HEK293 (cell line): ENCODE data around the gene BMAL1.

Source experiments
- CTCF ChIA-PET: fragments of 350-600 bp; formaldehyde crosslinking; extraction: SDS; loops from one replicate; lab custom pipeline; 2021; ENCODE audit warnings: antibody characterized with exemption; lab: Yijun Ruan, JAX
- POLR2A ChIA-PET: fragments of 300-600 bp; formaldehyde crosslinking; extraction: SDS; loops from one replicate; lab custom pipeline; 2020; ENCODE audit warnings: antibody characterized with exemption, inconsistent platforms; lab: Yijun Ruan, JAX
- H3K27ac ChIP-seq: fragments of 200-500 bp; sonication (Bioruptor generic); 2 replicates; pipeline ENCODE4 v1.5.1; 2014; ENCODE audit warnings: low read depth, low read length, control low read depth, inconsistent platforms; ENCODE audit errors: extremely low read depth
- H3K36me3 ChIP-seq, 2 experiments: fragments of 200-500 bp in 1 of 2; sonication (Bioruptor generic) in 1 of 2; 1 replicate in 1 of 2; 2 replicates in 1 of 2; pipeline ENCODE4 v1.5.1; 2014 to 2017; ENCODE audit warnings: inconsistent platforms in 2 of 2, low read length in 2 of 2; ENCODE audit not compliant: control insufficient read depth in 2 of 2, insufficient read depth in 1 of 2
- H3K4me1 ChIP-seq: fragments of 200-500 bp; sonication (Bioruptor generic); 2 replicates; pipeline ENCODE4 v1.5.1; 2014; ENCODE audit warnings: mild to moderate bottlenecking, low read length, inconsistent platforms; ENCODE audit not compliant: control insufficient read depth, insufficient read depth
- H3K4me3 ChIP-seq: 2 replicates; pipeline ENCODE4 v1.5.1; 2011; ENCODE audit warnings: low read depth, mild to moderate bottlenecking, control low read depth, low read length, moderate library complexity
- H3K9me3 ChIP-seq: fragments of 200-500 bp; sonication (Bioruptor generic); 2 replicates; pipeline ENCODE4 v1.5.1; 2014; ENCODE audit warnings: low read depth, low read length, inconsistent platforms; ENCODE audit not compliant: control insufficient read depth, insufficient read depth
- BCL11A ChIP-seq: fragments of 450-650 bp; formaldehyde crosslinking; IDR thresholded peaks from 2 replicates; pipeline ENCODE4 v1.5.1; 2016; ENCODE audit warnings: low read depth, missing biosample characterization, missing genetic modification characterization
- BCL11B ChIP-seq: fragments of 450-650 bp; formaldehyde crosslinking; IDR thresholded peaks from 2 replicates; pipeline ENCODE4 v1.5.1; 2016; ENCODE audit warnings: low read depth, missing biosample characterization, missing genetic modification characterization
- MZF1 ChIP-seq: fragments of 450-650 bp; formaldehyde crosslinking; IDR thresholded peaks from 2 replicates; pipeline ENCODE4 v1.5.1; 2017; ENCODE audit warnings: missing biosample characterization, missing genetic modification characterization, borderline replicate concordance
- OVOL3 ChIP-seq: fragments of 450-650 bp; formaldehyde crosslinking; IDR thresholded peaks from 2 replicates; pipeline ENCODE4 v1.5.1; 2016; ENCODE audit warnings: missing biosample characterization, missing genetic modification characterization
- SP3 ChIP-seq: fragments of 450-650 bp; formaldehyde crosslinking; IDR thresholded peaks from 2 replicates; pipeline ENCODE4 v1.5.1; 2016; ENCODE audit warnings: missing biosample characterization, missing genetic modification characterization
- SP7 ChIP-seq: fragments of 450-650 bp; formaldehyde crosslinking; IDR thresholded peaks from 2 replicates; pipeline ENCODE4 v1.5.1; 2016; ENCODE audit warnings: missing biosample characterization, missing genetic modification characterization
- YY2 ChIP-seq: fragments of 450-650 bp; formaldehyde crosslinking; IDR thresholded peaks from 2 replicates; pipeline ENCODE4 v1.5.1; 2016; ENCODE audit warnings: missing biosample characterization, missing genetic modification characterization
- ZIC2 ChIP-seq: fragments of 450-650 bp; formaldehyde crosslinking; IDR thresholded peaks from 2 replicates; pipeline ENCODE4 v1.5.1; 2016; ENCODE audit warnings: missing biosample characterization, missing genetic modification characterization
- ZNF112 ChIP-seq: fragments of 450-650 bp; formaldehyde crosslinking; IDR thresholded peaks from 2 replicates; pipeline ENCODE4 v1.5.0; 2017; ENCODE audit warnings: missing biosample characterization, missing genetic modification characterization
- ZNF202 ChIP-seq: fragments of 450-650 bp; formaldehyde crosslinking; IDR thresholded peaks from 2 replicates; pipeline ENCODE4 v1.5.1; 2016; ENCODE audit warnings: missing biosample characterization, missing genetic modification characterization, borderline replicate concordance
- ZNF221 ChIP-seq: fragments of 450-650 bp; formaldehyde crosslinking; IDR thresholded peaks from 2 replicates; pipeline ENCODE4 v1.5.1; 2017; ENCODE audit warnings: missing biosample characterization, missing genetic modification characterization, borderline replicate concordance
- ZNF292 ChIP-seq: fragments of 450-650 bp; formaldehyde crosslinking; IDR thresholded peaks from 2 replicates; pipeline ENCODE4 v1.5.1; 2016; ENCODE audit warnings: low read depth, missing biosample characterization, missing genetic modification characterization, borderline replicate concordance
- ZNF302 ChIP-seq: fragments of 450-650 bp; formaldehyde crosslinking; IDR thresholded peaks from 2 replicates; pipeline ENCODE4 v1.5.1; 2016; ENCODE audit warnings: missing biosample characterization, missing genetic modification characterization, low read depth
- ZNF341 ChIP-seq: fragments of 450-650 bp; formaldehyde crosslinking; IDR thresholded peaks from 2 replicates; pipeline ENCODE4; 2016; ENCODE audit warnings: low read depth, missing biosample characterization, missing genetic modification characterization
- ZNF354C ChIP-seq: fragments of 450-650 bp; formaldehyde crosslinking; IDR thresholded peaks from 2 replicates; pipeline ENCODE4 v1.5.1; 2016; ENCODE audit warnings: missing biosample characterization, missing genetic modification characterization, low read depth, borderline replicate concordance
- ZNF426 ChIP-seq: fragments of 450-650 bp; formaldehyde crosslinking; IDR thresholded peaks from 2 replicates; pipeline ENCODE4 v1.5.1; 2017; ENCODE audit warnings: missing biosample characterization, missing genetic modification characterization, mild to moderate bottlenecking, inconsistent platforms, moderate library complexity
- ZNF510 ChIP-seq: fragments of 450-650 bp; formaldehyde crosslinking; IDR thresholded peaks from 2 replicates; pipeline ENCODE4 v1.5.1; 2018; ENCODE audit warnings: mild to moderate bottlenecking, missing genetic modification characterization, missing biosample characterization; ENCODE audit not compliant: insufficient replicate concordance
- ZNF521 ChIP-seq: fragments of 450-650 bp; formaldehyde crosslinking; IDR thresholded peaks from 2 replicates; pipeline ENCODE4 v1.5.1; 2017; ENCODE audit warnings: missing biosample characterization, mild to moderate bottlenecking, missing genetic modification characterization
- ZNF549 ChIP-seq: fragments of 450-650 bp; IDR thresholded peaks from 2 replicates; pipeline ENCODE4 v1.5.1; 2018; ENCODE audit warnings: missing biosample characterization, missing genetic modification characterization, mild to moderate bottlenecking, inconsistent platforms, moderate library complexity
- ZNF558 ChIP-seq: fragments of 450-650 bp; formaldehyde crosslinking; IDR thresholded peaks from 2 replicates; pipeline ENCODE4 v1.5.1; 2016; ENCODE audit warnings: missing biosample characterization, missing genetic modification characterization
- ZNF596 ChIP-seq: fragments of 450-650 bp; IDR thresholded peaks from 2 replicates; pipeline ENCODE4 v1.5.0; 2018; ENCODE audit warnings: missing biosample characterization, mild to moderate bottlenecking, missing genetic modification characterization, moderate library complexity
- ZNF837 ChIP-seq: fragments of 450-650 bp; formaldehyde crosslinking; IDR thresholded peaks from 2 replicates; pipeline ENCODE4 v1.5.1; 2016; ENCODE audit warnings: missing biosample characterization, missing genetic modification characterization
- ZNF843 ChIP-seq: fragments of 450-650 bp; formaldehyde crosslinking; IDR thresholded peaks from 2 replicates; pipeline ENCODE4 v1.5.1; 2016; ENCODE audit warnings: missing biosample characterization, missing genetic modification characterization
- TF ChIP-seq, protein P1 (sequence below): fragments of 450-650 bp; formaldehyde crosslinking; IDR thresholded peaks from 2 replicates; pipeline ENCODE4 v1.5.1; 2016; ENCODE audit warnings: missing biosample characterization, missing genetic modification characterization
- TF ChIP-seq, protein P2 (sequence below): fragments of 450-650 bp; formaldehyde crosslinking; optimal IDR thresholded peaks from 2 replicates; pipeline ENCODE3; 2016; ENCODE audit warnings: missing biosample characterization, mild to moderate bottlenecking, missing genetic modification characterization
- TF ChIP-seq, protein P3 (sequence below): fragments of 450-650 bp; formaldehyde crosslinking; IDR thresholded peaks from 2 replicates; pipeline ENCODE4 v1.5.1; 2016; ENCODE audit warnings: missing biosample characterization, missing genetic modification characterization
- TF ChIP-seq, protein P4 (sequence below): fragments of 450-650 bp; formaldehyde crosslinking; IDR thresholded peaks from 2 replicates; pipeline ENCODE4 v1.5.0; 2017; ENCODE audit warnings: missing biosample characterization, missing genetic modification characterization, borderline replicate concordance
- TF ChIP-seq, protein P5 (sequence below): fragments of 450-650 bp; formaldehyde crosslinking; IDR thresholded peaks from 2 replicates; pipeline ENCODE4 v1.5.1; 2016; ENCODE audit warnings: missing biosample characterization, missing genetic modification characterization

Gene BMAL1

DNA sequence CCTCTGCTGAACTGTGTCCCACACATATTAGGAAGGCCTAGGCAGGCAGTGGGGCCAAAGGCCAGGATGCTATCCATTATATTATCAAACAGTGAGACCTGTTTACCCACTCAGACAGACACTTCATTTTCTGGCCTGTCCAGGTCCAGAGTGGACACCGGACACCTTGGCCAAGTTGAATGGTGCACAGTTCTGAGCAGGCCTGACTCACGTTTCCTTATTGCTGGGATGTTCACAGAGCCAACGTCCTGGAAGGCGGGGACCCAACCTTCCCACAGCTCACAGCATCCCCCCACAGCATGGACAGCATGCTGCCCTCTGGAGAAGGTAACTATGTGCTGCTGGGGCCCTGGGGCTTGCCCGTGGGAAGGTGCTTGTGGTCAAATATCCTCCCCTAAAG is 98.8 kb downstream of the BMAL1 start:
- ChIA-PET POLR2A (no interaction called here), CTCF (interaction anchor here (0.9 to 1.5 kb wide), 2 partner anchors 10 to 22 kb away, joined by 3 to 6 read pairs; no protein-coding TSS in a partner anchor)
- no peaks in the 10 kb centered on the region for H3K4me1 ChIP-seq
- peaks cover 0 to 68% of the 10 kb centered on the region in 2 experiments; a peak in 1 of 3 replicates for H3K36me3 ChIP-seq
- no peaks in the 10 kb centered on the region for H3K9me3 ChIP-seq
- TF ChIP-seq, protein P1, sequence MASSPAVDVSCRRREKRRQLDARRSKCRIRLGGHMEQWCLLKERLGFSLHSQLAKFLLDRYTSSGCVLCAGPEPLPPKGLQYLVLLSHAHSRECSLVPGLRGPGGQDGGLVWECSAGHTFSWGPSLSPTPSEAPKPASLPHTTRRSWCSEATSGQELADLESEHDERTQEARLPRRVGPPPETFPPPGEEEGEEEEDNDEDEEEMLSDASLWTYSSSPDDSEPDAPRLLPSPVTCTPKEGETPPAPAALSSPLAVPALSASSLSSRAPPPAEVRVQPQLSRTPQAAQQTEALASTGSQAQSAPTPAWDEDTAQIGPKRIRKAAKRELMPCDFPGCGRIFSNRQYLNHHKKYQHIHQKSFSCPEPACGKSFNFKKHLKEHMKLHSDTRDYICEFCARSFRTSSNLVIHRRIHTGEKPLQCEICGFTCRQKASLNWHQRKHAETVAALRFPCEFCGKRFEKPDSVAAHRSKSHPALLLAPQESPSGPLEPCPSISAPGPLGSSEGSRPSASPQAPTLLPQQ, result no peak
- TF ChIP-seq BCL11B (tag by site-specific recombination), result no peak
- TF ChIP-seq YY2 (tag by site-specific recombination), result no peak
- TF ChIP-seq ZNF202 (tag by site-specific recombination), result no peak
- TF ChIP-seq ZNF549 (tag by site-specific recombination), result no peak
- no peak for TF ChIP-seq SP7 (tag by site-specific recombination)
- no peak for TF ChIP-seq ZNF112 (tag by site-specific recombination)
- no peak for TF ChIP-seq ZIC2 (tag by site-specific recombination)
- no peak for TF ChIP-seq ZNF302 (tag by site-specific recombination)
- TF ChIP-seq SP3 (tag by site-specific recombination), result no peak
- no peak for TF ChIP-seq OVOL3 (tag by site-specific recombination)
- no peak for TF ChIP-seq ZNF221
- TF ChIP-seq, protein P2, sequence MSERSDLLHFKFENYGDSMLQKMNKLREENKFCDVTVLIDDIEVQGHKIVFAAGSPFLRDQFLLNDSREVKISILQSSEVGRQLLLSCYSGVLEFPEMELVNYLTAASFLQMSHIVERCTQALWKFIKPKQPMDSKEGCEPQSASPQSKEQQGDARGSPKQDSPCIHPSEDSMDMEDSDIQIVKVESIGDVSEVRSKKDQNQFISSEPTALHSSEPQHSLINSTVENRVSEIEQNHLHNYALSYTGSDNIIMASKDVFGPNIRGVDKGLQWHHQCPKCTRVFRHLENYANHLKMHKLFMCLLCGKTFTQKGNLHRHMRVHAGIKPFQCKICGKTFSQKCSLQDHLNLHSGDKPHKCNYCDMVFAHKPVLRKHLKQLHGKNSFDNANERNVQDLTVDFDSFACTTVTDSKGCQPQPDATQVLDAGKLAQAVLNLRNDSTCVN, result no peak
- TF ChIP-seq ZNF292 (tag by site-specific recombination), result no peak
- no peak for TF ChIP-seq ZNF510 (tag by site-specific recombination)
- TF ChIP-seq ZNF558 (tag by site-specific recombination), result no peak
- no peak overlapping the region for H3K4me3 ChIP-seq
- H3K27ac ChIP-seq, result no peak overlapping the region

DNA sequence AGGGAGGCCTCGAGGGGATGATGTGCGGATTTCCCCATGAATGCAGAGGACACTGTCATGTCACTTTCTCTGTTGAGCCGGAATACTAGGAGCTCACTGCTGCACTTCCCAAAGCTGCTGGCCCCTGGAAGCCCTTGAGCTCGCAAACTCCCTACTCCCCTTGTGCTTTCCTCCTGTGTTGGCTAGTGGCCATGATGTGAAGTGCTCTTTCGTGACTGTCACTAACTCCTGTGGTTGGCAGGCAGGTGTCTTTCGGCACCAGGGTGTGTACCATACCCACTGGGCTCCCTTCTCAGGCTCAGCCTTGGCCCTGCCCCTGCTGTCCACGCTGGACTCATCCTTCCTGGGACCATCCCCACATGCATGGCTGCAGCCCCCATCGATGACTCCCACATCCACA is 99.2 kb downstream of the BMAL1 start:
- CTCF ChIA-PET, result interaction anchor here (0.9 kb wide), 1 partner anchor 9 kb away, joined by 3 read pairs; no protein-coding TSS in a partner anchor
- Histone ChIP-seq H3K4me1 (no peaks in the 10 kb centered on the region), H3K4me3 (no peak overlapping the region), H3K9me3 (no peaks in the 10 kb centered on the region), H3K36me3 (peaks cover 0 to 70% of the 10 kb centered on the region in 2 experiments; a peak in 1 of 3 replicates), H3K27ac (no peak overlapping the region)
- POLR2A ChIA-PET, result no interaction called here
- TF ChIP-seq ZNF341 (no peak), BCL11A (tag by site-specific recombination) (no peak), MZF1 (tag by site-specific recombination) (no peak), ZNF426 (tag by site-specific recombination) (no peak), ZNF596 (no peak), ZNF521 (tag by site-specific recombination) (no peak), ZNF837 (tag by site-specific recombination) (no peak), ZNF354C (no peak), ZNF843 (no peak)
- TF ChIP-seq, protein P3, sequence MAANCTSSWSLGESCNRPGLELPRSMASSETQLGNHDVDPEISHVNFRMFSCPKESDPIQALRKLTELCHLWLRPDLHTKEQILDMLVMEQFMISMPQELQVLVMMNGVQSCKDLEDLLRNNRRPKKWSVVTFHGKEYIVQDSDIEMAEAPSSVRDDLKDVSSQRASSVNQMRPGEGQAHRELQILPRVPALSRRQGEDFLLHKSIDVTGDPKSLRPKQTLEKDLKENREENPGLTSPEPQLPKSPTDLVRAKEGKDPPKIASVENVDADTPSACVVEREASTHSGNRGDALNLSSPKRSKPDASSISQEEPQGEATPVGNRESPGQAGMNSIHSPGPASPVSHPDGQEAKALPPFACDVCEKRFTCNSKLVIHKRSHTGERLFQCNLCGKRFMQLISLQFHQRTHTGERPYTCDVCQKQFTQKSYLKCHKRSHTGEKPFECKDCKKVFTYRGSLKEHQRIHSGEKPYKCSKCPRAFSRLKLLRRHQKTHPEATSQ, result no peak
- TF ChIP-seq, protein P4, sequence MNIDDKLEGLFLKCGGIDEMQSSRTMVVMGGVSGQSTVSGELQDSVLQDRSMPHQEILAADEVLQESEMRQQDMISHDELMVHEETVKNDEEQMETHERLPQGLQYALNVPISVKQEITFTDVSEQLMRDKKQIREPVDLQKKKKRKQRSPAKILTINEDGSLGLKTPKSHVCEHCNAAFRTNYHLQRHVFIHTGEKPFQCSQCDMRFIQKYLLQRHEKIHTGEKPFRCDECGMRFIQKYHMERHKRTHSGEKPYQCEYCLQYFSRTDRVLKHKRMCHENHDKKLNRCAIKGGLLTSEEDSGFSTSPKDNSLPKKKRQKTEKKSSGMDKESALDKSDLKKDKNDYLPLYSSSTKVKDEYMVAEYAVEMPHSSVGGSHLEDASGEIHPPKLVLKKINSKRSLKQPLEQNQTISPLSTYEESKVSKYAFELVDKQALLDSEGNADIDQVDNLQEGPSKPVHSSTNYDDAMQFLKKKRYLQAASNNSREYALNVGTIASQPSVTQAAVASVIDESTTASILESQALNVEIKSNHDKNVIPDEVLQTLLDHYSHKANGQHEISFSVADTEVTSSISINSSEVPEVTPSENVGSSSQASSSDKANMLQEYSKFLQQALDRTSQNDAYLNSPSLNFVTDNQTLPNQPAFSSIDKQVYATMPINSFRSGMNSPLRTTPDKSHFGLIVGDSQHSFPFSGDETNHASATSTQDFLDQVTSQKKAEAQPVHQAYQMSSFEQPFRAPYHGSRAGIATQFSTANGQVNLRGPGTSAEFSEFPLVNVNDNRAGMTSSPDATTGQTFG (tag by site-specific recombination), result no peak
- TF ChIP-seq, protein P5, sequence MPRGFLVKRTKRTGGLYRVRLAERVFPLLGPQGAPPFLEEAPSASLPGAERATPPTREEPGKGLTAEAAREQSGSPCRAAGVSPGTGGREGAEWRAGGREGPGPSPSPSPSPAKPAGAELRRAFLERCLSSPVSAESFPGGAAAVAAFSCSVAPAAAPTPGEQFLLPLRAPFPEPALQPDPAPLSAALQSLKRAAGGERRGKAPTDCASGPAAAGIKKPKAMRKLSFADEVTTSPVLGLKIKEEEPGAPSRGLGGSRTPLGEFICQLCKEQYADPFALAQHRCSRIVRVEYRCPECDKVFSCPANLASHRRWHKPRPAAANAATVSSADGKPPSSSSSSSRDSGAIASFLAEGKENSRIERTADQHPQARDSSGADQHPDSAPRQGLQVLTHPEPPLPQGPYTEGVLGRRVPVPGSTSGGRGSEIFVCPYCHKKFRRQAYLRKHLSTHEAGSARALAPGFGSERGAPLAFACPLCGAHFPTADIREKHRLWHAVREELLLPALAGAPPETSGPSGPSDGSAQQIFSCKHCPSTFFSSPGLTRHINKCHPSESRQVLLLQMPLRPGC (tag by site-specific recombination), result no peak
